ENCODE results near the gene TPBGL.

The TPBGL gene

DNA sequence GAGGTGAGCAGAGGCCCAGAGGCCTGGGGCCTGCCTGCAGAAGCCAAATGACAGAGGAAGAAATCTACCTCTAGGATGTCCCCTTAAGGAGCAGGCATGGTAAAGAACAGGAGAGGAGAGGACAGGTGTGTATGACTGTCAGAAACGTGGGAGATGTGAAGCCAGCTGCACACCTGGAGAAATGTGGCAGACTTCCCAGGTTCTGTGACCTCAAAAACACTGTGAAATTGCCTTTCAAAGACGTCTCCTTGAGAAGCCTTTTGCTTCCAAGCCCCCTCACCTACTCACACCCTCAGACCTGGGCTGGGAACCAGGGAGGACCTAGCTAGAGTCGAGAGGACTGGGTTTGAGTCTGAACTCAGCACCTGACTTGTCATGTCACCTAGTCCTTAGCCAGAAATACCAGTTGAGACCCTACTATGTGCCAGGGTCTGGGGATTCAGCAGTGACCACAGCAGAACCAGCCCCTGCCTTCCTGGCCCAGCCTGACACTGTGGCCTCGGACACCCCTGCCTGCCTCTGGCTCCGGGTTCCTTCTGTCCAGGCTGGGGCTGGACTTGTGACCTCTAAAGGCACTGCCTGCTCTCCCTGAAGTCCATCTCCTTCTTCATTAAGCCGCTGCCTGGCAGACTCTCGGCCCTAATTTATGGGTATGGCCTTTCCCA is 5.6 kb downstream of the TPBGL start:
- DNase-seq (ENCODE audit: low read depth): no peak

DNA sequence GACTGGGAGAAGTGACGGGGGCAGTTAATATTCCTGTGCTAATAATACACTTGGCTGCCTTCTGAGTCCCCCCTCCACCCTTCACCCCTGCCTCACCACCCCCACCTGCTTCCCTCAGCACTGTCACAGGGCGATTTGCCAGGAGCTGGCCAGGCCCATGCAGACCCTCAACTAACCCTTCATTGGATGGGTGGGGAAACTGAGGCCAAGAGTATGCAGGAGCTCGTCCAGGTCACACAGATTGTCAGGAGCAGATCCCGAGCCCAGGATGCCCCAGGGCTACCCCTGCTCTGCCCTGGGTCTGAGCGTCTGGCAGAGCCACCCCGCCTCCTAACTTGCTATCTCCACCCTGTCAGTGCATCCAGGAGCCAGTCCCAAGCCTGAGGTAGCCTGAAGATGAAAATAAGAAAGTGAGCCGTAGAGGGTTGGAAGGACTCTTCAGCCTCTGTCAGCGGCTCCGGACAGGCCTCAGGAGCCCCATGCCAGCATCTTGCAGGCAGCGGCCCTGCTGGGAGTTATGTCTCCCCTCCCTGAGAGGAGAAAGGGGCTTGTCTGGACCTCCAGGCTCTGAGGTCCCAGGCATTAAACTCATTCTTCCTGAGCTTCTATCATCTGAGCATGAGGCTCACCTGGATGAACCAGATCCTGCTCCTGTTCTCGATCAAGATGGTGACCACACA is 6.2 kb downstream of the TPBGL start:
- no peak for DNase-seq (ENCODE audit: low read depth)

DNA sequence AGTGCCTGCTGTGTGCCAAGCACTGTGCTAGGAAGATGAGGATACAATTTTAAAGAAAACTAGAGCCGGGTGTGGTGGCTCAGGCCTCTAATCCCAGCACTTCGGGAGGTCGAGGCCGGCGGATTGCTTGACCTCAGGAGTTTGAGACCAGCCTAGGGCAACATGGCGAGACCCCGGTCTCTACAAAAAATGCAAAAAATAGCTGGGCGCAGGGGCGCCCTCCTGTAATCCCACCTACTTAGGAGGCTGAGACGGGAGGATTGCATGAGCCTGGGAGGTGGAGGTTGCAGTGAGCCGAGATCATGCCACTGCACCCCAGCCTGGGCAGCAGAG is 8.3 kb downstream of the TPBGL start:
- no peak for DNase-seq (ENCODE audit: low read depth)

DNA sequence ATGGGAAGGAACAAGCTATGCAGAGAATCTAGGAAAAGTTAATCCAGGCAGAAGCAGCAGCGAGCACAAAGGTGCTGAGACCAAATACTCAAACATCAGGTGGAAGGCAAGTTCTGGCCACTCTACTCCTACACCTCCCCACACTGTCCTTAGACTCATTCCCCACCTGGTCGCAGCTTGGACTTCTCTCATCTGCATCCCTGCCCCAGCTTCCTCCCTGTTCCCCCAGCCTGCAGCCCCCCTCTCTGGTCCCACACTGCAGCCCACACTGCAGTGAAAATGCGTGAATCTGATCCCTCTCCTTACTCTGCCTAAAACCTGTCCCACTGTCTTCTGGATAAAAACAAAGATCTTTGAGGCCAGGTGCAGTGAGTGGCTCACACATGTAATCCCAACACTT is 9.1 kb downstream of the TPBGL start:
- no peak for DNase-seq (ENCODE audit: low read depth)

DNA sequence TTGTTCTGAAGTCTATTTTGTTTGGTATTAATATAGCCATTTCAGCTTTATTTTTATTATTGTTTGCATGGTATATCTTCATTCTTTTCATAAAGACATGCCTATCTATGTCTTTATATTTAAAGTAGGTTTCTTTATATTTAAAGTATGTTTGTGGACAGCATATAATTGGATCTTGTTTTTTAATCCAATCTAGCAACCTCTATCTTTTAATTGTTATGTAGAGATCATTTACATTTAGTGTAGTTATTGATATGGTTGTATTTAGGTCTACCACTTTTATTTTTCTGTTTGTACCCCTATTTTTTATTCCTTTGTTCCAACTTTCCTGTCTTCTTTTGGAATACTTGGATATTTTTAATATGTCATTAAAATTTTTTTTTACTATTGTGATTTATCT is 13.8 kb downstream of the TPBGL start:
- no peak for DNase-seq (ENCODE audit: low read depth)

DNA sequence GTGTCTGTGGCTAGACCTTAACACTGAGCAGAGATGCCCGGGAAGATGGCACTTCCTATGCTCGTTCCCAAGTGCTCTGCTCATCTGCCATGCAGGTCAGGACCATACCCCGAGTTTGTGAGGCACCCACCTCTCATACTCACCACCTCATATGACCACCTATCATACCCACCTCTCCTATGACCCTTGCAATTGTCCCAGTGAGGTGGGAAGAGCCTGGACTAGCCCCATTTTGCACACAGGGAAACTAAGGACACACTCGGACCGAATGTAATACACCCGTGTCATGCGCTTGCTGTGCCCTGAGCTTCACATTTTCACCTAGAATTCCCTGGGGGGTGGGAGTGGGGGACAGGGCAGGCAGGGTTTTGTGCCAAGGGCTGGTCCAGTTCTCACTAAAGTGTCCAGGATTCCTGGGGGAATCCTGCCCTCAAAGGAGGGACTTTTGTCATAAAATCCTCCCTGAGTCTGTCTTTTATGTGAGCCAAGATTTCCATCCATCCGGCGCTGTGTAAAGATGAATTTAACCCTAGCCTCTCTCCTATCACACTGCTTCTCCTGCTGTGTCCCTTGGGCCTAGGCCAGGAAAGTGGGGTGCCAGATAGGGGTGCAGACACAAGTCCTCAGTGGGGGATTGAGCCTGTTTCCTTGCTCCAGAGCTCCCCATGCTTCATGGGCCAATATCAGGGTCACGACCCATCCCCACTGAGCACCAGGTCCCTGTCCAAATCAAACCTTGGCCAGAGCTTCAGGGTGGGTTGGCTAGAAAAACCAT is 20.0 kb downstream of the TPBGL start:
- no peak for DNase-seq (ENCODE audit: low read depth)

DNA sequence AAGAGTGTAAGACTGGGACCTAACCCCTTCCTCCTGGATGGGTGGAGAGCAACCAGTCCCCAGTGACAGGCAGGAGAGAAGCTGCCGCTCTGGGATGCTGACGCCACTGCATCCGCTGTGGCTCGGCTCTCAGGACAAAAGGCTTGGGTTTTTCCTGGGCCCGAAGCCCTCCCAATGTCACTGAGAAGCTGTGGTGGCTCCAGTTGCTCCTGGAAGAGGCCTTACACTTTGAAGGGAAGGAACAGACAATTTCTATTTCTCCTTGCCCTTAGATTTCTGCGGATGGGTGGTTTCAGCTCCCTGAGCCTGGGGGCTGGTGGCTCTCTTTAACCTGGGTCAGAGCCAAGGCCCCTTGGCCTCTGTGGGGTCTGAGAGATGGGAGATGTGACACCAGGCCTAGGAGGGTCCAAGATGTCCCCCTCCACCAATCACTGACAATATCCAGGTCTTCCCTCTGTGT is 21.4 kb downstream of the TPBGL start:
- no peak for DNase-seq (ENCODE audit: low read depth)

DNA sequence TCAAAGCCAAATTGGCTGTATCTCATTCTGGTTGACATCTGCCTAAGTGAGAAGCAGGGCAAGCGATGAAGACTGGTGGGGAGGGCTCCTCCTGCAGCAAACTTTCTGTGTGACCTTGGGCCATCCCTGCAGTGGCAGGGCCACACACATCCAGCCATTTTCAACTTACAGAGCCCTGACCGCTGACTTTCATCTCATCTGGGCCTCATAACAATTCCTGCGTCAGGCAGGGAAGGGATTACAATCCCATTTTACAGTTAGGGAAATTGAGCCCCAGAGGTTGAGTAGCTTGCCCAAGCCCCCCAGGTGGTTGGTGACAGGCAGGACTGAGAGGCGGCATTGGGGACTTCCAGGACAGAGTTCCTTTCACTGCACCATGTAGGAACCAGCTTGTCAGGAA is 21.9 kb downstream of the TPBGL start:
- no peak for DNase-seq (ENCODE audit: low read depth)

DNA sequence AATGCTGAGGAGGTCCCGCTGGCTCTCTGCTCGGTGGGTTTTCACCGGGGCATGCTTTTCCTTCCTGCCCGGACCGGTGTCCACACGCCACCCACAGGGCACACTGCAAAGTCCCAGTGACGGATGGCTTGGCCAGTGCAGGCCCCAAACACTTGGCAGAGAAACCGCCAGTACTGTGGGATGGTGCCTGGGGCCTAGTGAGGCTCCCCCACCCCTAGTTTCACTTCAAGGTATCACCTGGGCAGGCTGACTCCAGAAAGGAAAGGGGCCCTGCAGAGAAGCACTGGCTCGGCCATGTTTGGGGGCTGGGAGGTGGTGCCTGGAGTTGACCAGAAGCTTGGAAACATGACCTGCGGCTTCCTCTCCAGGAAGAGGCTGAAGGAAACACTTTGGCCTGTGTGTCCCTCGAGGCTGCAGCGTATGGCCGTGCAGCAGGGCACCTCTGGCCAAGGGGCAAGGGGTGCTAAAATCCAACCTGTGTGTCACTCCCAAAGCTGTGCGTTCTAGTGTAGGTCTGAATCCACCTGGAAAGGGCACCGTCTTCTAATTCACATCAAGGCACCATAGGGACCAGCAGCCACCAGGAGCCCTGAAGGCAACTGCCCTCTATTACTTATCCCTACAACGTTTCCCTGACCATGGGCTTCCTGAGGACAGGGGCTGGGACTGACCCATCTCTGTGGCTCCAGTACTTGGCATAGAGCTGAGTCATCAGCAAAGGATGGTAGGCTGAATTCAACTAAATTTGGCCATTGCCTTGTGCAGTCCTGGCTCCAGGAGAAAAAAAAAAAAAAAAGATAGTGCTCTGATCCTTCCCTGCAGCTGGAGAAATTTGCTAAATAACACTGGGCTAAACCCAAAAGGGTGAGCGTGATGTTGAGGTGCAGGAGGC is 22.6 kb downstream of the TPBGL start:
- no peak for DNase-seq (ENCODE audit: low read depth)

DNA sequence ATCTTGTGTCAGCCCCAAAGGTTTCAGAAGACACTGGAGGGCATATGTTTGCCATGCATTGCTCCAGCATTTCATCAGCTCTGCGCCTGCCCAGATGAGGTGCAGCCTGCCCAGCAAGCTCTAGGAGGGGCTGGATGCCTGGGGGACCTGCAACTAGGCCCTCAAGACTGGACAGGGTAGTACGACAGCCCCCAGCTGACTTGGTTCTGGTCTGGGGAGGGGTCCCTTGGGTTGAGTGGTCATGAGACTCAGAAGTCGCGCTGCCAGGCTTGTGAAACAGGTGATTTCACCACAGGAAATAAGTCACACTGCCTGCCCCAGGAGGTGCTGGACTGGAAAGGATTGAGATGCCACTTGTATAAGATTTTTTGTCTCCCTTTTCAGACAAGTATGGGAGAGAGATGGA is 23.4 kb downstream of the TPBGL start:
- no peak for DNase-seq (ENCODE audit: low read depth)

DNA sequence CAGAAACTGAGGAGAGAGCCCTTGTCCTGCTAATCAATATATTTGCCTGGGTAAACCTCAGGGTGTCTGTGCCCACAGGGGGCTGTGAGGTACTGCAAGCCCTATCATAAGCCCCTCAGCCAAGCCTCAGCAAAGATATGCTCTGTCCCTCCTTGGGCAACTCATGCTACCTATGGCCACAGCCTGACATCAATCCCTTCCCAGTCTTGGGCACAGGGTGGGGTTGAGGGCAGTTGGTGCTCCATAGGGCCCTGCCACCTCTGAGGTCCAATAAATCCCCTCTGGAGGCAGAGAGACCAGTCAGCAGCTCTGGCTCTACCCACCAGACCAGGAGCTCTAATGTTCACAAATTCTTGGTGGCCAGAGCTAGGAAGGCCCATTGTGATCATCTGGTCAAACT is 23.8 kb downstream of the TPBGL start:
- no peak for DNase-seq (ENCODE audit: low read depth)

DNA sequence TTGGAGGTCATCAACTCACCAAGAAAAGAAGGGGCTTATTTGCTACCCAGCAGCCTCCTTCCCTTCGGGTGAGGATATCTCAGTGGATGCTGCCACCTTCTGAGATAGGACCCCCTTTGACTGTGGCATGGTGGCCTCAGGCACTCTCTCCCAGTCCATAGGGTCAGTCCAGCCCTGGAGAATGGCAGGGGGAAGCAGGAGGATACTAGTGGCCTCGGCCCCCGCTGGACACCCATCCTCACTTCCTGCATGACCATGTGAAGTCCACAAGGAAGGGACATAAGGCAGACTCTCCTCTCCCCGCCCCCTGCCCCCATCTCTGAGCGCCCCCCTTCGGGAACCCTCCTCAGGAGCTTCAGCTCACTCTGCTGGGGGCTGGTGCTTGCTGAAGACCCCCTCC is 24.4 kb downstream of the TPBGL start:
- DNase-seq (ENCODE audit: low read depth): no peak

DNA sequence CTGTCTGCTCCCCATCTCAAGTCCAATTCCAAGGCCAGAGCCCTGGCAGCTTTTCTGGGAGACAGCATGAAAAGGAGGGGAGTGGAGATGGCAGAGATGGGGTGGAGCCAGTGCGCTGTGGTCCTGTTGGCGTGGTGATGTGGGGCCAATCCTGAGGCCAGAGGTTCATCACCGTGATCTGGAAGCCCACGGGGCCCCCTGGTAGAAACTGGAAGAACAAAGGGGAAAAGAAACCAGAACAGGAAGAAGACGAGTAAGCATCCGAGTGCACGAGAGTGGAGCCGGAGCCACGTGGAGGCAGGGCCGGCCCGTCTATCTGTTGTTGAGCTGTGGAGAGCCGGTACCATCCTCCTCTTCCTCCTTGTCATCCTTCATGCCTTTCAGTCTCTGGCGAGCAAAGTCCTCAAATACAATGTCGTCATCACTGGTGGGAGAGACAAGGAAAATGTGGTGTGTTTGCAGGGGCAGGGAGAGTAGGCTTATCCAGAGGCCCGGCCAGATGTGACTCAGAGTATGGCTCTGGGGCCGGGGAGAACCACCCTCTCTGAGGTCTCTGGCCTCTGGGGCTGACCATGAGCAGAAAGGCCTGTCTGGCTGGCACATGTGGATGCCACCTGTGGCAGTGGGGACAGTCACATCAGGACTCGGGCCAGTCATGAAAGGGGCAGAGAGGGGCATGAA is 25.4 kb downstream of the TPBGL start:
- DNase-seq (ENCODE audit: low read depth): no peak

DNA sequence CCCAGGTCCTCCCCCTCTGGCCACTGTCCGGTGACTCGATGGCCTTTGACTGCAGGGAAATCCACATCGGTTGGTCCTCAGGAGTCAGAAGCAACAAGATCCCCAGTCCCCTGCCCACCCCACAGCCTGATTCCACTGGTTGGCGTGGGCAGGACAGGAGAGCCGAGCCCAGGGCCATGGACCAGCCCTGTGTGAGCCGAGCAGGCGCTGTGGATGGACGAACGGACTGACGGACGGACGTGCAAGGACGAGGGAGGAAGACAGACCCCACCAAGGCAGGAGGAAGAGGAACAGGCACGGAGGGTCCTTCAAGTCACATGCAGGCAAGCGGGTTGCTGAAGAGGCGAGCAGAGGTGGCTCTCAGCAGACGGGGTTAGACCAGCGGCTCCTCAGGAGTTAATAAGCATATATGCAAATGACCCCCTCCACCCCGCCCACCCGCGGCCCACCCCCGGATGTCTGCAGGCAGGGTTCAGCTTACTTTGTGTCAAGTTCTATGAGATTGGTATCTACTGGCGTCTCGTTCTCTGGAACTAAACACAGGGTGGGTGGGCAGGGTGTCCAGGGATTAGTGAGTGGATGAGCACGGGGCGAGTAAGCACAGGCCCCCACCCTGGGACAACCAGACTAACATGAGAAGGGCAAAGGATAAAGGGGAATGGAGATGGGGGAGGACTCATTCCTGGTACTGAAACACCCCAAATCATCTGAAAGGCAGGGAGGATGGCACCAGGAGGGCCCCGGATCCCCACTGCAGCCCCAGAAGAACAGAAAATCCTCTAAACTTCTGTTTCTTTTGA is 26.8 kb downstream of the TPBGL start:
- DNase-seq (ENCODE audit: low read depth): no peak

DNA sequence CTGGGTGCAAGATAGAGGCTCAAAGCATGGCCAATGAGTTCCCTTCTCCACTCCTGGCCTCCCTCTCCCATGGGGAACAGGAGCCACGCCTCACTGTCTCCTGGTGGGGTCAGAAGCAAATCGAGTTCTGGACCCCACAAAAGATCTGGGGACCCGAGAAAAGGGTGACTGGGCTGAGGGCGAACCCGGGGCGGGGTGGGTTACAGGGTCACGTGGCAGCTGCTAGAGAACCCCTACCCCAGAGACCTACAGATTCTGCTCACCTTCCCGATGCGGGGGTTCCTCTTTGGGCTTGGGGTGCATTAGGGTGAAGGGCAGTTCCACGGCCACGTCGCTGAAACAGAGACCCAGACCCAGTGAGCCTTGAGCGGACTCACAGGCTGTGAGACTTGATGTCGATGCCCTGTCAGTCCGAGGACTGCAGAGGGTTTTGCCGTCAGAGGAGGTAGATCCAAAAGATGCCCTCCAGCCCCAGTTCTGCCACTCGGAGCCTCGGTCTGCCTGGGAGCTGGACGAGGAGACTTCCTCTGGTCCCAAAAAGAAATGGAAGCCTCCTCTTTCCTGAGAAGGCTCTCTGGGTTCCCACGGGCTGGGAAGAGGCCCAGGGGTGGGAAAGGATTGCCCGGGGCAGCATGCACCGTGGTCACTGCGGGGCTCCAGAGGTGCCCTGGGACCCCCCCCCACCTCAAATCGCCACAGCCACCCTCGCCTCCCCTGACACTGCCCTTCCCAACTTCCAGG is 28.2 kb downstream of the TPBGL start:
- no peak for DNase-seq (ENCODE audit: low read depth)

DNA sequence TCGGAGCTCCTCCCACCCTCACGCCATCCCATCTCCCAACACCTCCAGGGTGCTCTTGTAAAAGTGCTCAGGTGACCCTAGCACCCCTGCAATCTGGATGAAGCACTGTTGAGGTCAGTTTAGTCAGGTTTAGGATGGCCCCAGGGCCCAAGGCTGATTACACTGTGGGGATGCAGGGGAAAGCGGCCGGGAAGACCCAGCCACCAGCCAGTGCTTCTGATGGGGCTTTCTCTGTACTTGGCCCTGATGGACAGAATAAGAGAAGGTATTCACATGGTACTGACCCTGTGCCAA is 28.7 kb downstream of the TPBGL start:
- DNase-seq (ENCODE audit: low read depth): no peak

DNA sequence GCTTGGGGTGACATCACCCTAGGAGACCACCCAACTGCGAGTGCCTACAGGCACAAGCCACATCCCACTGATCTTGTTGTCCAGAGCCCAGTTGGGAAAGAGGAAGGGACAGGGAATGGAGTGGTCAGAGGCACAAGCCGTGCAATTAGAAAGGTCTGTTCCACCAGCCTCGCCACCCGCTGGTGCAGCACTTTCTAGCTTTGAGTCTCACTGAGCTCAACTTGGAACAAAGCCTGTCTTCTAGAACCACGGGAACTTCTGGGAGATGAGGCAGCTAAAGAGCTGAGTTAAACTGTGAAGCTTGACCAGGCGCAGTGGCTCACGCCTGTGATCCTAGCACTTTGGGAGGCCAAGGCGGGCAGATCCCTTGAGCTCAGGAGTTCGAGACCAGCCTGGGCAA is 29.3 kb downstream of the TPBGL start:
- DNase-seq (ENCODE audit: low read depth): no peak

DNA sequence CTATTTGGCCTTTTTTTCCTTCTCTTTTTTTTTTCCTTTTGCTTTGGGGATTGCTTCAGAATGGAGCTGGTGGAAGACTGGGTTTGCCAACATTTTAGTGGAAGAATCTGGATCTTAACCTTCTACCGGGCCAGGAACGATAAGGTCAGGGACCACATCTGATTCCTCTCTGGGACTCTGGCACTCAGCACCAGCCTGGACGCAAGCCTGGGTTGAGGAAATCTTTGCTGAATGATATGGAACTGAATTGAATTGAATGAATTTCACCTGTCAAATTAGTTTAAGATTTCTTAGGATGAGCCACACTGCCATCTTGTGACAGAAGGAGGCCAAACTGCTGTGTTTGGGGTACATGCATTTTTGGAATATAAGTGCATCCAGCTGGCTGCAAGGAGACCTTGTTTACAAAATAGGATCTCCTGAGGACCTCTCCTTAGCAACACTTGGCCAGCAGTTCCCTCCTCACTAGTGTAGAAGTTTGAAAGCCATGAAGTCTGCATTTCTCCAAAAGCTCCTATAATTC is 30.4 kb downstream of the TPBGL start:
- no peak for DNase-seq (ENCODE audit: low read depth)

DNA sequence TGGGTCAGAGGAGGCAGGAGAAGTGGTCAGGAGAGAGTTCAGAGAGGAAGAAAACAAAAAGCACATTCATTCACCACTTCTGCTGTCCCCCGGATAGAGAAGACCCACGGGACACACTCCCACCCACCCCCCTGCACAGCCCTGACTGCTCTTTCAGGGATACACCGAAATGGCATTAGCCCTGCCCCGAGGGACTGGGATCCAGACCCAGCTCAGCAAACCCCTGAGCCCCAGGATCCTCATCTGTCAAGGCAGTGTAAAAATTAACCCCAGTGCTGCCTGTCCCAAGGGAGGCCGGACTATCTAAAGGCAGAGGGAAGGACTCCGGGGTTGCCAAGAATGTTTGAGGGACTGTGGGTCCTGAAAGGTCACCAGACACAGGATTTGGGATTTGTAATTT is 31.2 kb downstream of the TPBGL start:
- no peak for DNase-seq (ENCODE audit: low read depth)

DNA sequence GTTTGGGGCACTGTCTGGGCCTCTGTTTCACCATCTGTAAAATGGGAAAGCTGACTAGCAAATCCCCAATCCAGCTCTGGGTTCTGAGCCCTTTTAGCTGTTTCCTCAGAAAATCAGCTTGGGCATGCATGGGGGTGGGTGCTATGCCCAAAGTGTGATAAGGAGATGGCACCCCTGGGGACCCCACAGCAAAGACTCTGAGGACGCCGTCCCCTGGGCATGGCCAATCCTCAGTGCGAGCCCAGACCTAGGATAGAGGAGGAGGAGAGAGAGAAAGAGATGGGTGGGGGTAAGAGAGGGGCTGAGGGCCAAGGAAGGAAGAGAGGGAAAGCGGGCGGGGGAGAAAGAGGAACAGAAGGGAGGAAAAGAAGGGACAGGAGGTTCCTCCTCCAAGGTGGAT is 31.8 kb downstream of the TPBGL start:
- no peak for DNase-seq (ENCODE audit: low read depth)
